Smooth muscle cell (in vitro differentiated cells): ENCODE results near the gene PRR35. TPM values are rescaled to one million over a fixed set of nuclear protein-coding genes. Genes with fewer than 3 reads are reported as not detected.

Experiments
- DNase-seq: peaks from one replicate; lab custom pipeline; 2025; ENCODE audit not compliant: unreplicated experiment; lab: John Stamatoyannopoulos, UW
- H2AFZ ChIP-seq: fragments of 200-600 bp; sonication (generic); 2 replicates; pipeline ENCODE4 v1.6.0; 2016; ENCODE audit warnings: antibody characterized with exemption, low read depth, mild to moderate bottlenecking
- H3F3A ChIP-seq: fragments of 200-600 bp; sonication (generic); 2 replicates; pipeline ENCODE4 v1.6.0; 2017; ENCODE audit warnings: antibody characterized with exemption, low read depth
- H3K27ac ChIP-seq: fragments of 200-600 bp; sonication (generic); 2 replicates; pipeline ENCODE4 v1.5.1; 2016; ENCODE audit warnings: low read depth, mild to moderate bottlenecking
- H3K27me3 ChIP-seq: fragments of 200-600 bp; sonication (generic); 2 replicates; pipeline ENCODE4 v1.6.1; 2016; ENCODE audit warnings: low read depth, mild to moderate bottlenecking
- H3K36me3 ChIP-seq: fragments of 200-600 bp; sonication (generic); 2 replicates; pipeline ENCODE4 v1.5.1; 2016; ENCODE audit warnings: low read depth
- H3K4me1 ChIP-seq: fragments of 200-600 bp; sonication (generic); 2 replicates; pipeline ENCODE4 v1.5.1; 2016; ENCODE audit warnings: low read depth
- H3K4me2 ChIP-seq: fragments of 200-600 bp; sonication (generic); 2 replicates; pipeline ENCODE4 v1.6.0; 2016; ENCODE audit warnings: mild to moderate bottlenecking
- H3K4me3 ChIP-seq: fragments of 200-600 bp; sonication (generic); 2 replicates; pipeline ENCODE4 v1.5.1; 2016; ENCODE audit warnings: mild to moderate bottlenecking
- H3K79me2 ChIP-seq: fragments of 200-600 bp; sonication (generic); 2 replicates; pipeline ENCODE4 v1.6.0; 2016; ENCODE audit warnings: low read depth, mild to moderate bottlenecking
- H3K9ac ChIP-seq: fragments of 200-600 bp; sonication (generic); 2 replicates; pipeline ENCODE4 v1.6.0; 2016; ENCODE audit warnings: low read depth
- H3K9me3 ChIP-seq: fragments of 200-600 bp; sonication (generic); replicated peaks from 2 replicates; pipeline ENCODE4 v1.5.1; 2016; ENCODE audit warnings: low read depth
- H4K20me1 ChIP-seq: fragments of 200-600 bp; sonication (generic); 2 replicates; pipeline ENCODE4 v1.6.0; 2016; ENCODE audit warnings: low read depth
- CTCF ChIP-seq: fragments of 200-600 bp; sonication (generic); IDR thresholded peaks from 2 replicates; pipeline ENCODE4 v1.5.1; 2017; ENCODE audit warnings: borderline replicate concordance, mild to moderate bottlenecking, antibody characterized with exemption; ENCODE audit not compliant: insufficient read depth, poor library complexity, severe bottlenecking
- WGBS: methylation state at CpG from one replicate; pipeline ENCODE4 v1.1.7; 2016; ENCODE audit warnings: low lambda C conversion rate; 5-methylcytosine and 5-hydroxymethylcytosine counted together
- polyA plus RNA-seq: library from polyadenylated mRNA; unstranded; fragments of >200 nt; fragmentation: Nextera tagmentation; extraction: Ambion mirVana; gene quantifications from 2 replicates; pipeline ENCODE4 v1.2.1, GENCODE V29; 2016
- total RNA-seq: library from RNA; depleted of rRNA; stranded (reverse); fragments of >200 nt; gene quantifications from 2 replicates; pipeline ENCODE4 v1.2.3, GENCODE V29; 2014

PRR35 gene
- total and polyA plus RNA-seq, 2 experiments from 2014 or later: not detected

GRCh38 chr16:557463-558297, 2.5 kb upstream of the PRR35 start:
- H3K27ac ChIP-seq: no peak overlapping the region
- 86% methylated on average over 21 of the region's 23 CpGs for WGBS
- peaks cover 41% of the 10 kb centered on the region for H3K27me3 ChIP-seq
- H3K79me2 ChIP-seq: no peaks in the 10 kb centered on the region
- no peak for TF ChIP-seq CTCF
- no peaks in the 10 kb centered on the region for H3K36me3 ChIP-seq
- no peaks in the 10 kb centered on the region for H3K4me1 ChIP-seq
- H4K20me1 ChIP-seq: no peaks in the 10 kb centered on the region
- H3K9me3 ChIP-seq: no peaks in the 10 kb centered on the region
- no peak overlapping the region for H2AFZ ChIP-seq
- no peak overlapping the region for H3K4me2 ChIP-seq
- H3K9ac ChIP-seq: no peak overlapping the region
- no peak overlapping the region for H3K4me3 ChIP-seq
- DNase-seq: no peak
- no peaks in the 10 kb centered on the region for H3F3A ChIP-seq

- Histone ChIP-seq H3K9ac (no peak overlapping the region), H3K9me3 (no peaks in the 10 kb centered on the region), H4K20me1 (no peaks in the 10 kb centered on the region), H2AFZ (no peak overlapping the region), H3K4me3 (no peak overlapping the region), H3K27ac (no peak overlapping the region), H3K79me2 (no peaks in the 10 kb centered on the region), H3K36me3 (no peaks in the 10 kb centered on the region), H3F3A (no peaks in the 10 kb centered on the region), H3K27me3 (peaks cover 41% of the 10 kb centered on the region), H3K4me2 (no peak overlapping the region), H3K4me1 (no peaks in the 10 kb centered on the region)
- DNase-seq: no peak
- no peak for TF ChIP-seq CTCF
- 87% methylated on average over 22 of the region's 22 CpGs for WGBS
Measured at GRCh38 chr16:558298-559020, 1.7 kb upstream of the PRR35 start.

GRCh38 chr16:559021-559380, 1.2 kb upstream of the PRR35 start:
- H2AFZ ChIP-seq: no peak overlapping the region
- no peaks in the 10 kb centered on the region for H3K36me3 ChIP-seq
- DNase-seq: no peak
- 88% methylated on average over 11 of the region's 15 CpGs for WGBS
- no peaks in the 10 kb centered on the region for H3K9me3 ChIP-seq
- H3F3A ChIP-seq: no peaks in the 10 kb centered on the region
- no peaks in the 10 kb centered on the region for H4K20me1 ChIP-seq
- no peak overlapping the region for H3K27ac ChIP-seq
- H3K27me3 ChIP-seq: peaks cover 41% of the 10 kb centered on the region
- H3K9ac ChIP-seq: no peak overlapping the region
- no peak for TF ChIP-seq CTCF
- H3K4me1 ChIP-seq: no peaks in the 10 kb centered on the region
- no peak overlapping the region for H3K4me3 ChIP-seq
- no peaks in the 10 kb centered on the region for H3K79me2 ChIP-seq
- no peak overlapping the region for H3K4me2 ChIP-seq
